ENCODE data around the gene PRTN3.
"Not testable (repeated sequence)": the region's sequence is repeated elsewhere in the genome, so short reads cannot be mapped to it uniquely, and the experiment has no call there.

PRTN3 gene

DNA sequence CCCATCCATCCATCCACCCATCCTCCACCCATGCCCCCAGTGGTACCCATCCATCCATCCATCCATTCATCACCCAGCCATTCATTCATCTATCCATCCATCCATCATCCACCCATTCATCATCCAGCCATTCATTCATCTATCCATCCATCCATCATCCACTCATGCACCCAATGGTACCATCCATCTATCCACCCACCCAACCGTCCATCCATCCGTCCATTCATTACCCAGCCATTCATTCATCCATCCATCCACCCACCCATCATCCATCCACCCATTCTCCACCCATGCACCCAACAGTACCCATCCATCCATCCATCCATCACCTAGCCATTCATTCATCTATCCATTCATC lies 24.3 kb upstream of the PRTN3 start:
- DNase-seq = no peak

DNA sequence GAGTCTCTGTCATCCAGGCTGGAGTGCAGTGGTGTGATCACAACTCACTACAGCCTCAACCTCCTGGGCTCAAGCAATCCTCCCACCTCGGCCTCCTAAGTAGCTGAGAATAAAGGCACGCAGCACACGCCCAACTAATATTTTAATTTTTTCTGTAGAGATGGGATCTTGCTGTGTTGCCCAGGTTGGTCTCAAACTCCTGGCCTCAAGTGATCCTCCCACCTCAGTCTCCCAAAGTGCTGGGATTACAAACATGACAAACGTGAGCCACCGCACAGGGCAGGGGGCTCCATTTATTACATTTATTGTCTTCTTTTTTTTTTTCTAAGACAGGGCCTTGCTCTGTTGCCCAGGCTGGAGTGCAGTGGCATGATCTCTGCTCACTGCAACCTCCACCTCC lies 20.6 kb upstream of the PRTN3 start:
- not testable (repeated sequence) for DNase-seq

DNA sequence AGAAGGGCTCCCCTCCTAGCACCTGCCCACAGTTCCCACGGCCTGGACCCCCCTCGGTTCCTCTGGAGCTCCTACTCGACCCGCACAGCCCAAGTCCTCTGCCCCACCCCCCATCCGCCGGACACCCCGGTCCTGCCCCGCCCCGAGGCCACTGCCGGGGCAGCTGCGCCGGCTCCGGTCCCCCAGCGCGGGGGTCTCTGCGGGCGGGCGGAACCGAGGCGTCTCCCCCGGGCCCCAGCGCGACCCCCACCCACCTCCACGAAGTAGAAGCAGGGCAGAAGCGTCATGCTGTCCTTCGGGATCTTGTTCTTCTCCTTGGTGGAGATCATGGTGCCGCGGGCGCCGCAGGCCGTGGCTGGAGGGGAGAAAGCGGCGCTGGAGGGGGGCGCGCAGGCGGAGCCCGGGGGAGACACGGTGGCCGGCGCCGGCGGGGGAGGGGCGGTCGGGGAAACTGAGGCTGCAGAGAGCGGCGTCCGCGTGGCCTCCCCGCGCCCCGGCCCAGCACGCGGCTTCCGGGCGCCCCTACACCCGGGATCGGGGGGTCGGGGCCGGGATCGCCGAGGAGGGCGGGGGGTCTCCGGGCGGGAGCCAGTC lies 19.5 kb upstream of the PRTN3 start:
- DNase-seq = peak; percentile 24

DNA sequence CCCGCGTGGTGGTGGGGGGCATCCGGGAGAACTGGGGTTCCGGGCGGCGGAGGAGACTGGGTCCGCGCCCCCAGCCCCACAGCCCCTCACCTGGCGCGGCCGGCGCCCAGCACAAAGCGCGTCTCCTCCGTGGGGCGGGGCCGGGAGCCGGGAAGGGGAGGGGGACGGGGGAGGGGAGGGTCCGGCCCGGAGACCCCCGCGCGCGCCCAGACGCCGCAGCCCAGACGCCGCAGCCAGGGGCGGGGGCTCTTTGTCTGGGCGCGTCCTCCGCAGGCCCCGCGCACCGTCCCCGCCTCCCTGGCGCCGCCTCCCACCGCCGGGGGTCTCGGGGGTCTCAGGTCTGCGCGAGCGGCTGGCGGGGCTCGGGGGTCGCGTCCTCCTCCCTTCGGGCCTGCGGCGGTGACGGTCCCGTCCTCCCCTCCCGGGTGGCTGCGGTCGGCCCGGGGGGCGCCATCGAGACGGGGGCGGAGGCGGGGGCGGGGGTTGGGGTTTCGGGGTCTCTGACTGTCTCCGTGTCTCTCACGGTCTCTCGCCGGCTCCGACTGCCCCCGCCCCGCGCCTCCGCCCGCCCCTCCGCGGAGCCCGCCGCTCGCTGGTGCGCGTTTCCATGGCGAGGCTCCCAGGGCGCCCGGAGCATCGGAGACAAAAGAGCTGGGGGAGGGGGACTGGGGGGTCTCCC lies 18.8 kb upstream of the PRTN3 start, which contains the start of gene PLPPR3:
PLPPR3 (minus strand) TSS at position 131 of the 679 bp plus-strand sequence. CDS start 396 bp downstream, outside the sequence.
- DNase-seq = no peak

DNA sequence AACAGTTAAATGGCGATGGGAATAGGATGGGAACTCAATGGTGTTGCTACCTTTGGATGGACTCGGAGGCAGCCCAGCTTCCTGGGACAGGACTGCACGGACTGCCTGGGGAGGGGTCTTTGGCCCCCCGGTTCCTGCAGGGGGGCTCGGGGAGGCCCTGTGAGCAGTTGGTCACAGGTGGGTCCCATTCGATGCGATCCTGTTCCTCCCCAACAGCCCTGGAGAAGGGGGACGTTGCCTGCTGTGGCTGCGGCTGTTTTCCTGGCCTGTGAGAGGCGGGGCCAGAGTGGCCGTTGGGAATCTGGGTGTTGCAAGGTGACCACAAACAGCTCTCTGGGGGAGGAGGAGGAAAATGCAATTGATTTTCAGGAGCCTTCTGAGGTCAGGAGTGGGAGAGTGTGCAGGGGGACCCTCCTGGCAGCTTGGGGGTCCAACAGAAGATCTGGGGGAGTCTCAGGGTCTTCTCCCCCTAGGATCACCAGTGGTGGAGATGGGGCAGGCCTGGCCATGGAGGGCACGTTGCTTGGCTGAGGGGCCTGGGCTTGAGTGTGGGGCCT lies 17.2 kb upstream of the PRTN3 start:
- peak; percentile 81 for DNase-seq

DNA sequence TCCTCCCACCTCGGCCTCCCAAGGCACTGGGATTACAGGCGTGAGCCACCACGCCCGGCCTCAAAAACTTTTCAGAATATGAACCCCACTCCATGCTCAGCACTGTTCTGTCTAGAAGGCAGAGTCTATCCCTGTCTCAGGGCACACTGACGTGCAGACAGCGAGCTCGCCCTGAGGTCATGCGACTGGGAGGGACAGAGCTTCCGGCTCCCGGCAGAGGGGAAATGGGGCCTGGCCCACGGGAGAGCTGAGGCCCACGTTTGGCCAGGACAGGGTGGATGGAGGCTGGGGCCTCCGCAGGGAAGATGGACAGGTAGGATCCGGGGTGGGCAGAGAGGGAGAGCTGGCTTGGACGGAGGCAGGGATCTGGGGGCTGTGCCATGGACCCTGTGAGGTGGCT lies 15.9 kb upstream of the PRTN3 start:
- DNase-seq = no peak

DNA sequence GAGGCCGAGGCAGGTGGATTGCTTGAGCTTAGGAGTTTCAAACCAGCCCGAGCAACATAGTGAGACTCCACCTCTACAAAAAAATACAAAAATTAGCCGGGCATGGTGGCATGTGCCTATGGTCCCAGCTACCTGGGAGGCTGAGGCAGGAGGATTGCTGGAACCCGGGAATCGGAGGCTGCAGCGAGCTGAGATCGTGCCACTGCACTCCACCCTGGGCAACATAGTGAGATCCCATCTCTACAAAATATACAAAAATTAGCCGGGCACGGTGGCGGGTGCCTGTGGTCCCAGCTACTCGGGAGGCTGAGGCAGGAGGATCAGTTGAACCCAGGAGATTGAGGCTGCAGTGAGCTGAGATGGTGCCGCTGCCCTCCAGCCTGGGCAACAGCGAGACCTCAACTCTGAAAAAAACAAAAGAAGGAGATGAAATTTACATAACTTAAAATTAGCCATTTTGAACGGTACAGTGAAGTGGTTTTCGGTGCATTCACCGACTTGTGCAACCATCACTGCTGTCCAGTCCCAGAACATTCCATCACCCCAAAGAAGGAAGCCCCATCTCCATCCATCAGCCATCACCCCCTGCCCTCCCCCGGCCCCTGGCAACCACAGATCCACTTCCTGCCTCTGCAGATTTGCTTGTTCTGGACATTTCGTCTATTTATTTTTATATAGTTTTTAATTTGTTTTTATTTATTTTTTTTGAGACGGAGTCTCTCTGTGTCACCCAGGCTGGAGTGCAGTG lies 14.7 kb upstream of the PRTN3 start:
- no peak for DNase-seq

DNA sequence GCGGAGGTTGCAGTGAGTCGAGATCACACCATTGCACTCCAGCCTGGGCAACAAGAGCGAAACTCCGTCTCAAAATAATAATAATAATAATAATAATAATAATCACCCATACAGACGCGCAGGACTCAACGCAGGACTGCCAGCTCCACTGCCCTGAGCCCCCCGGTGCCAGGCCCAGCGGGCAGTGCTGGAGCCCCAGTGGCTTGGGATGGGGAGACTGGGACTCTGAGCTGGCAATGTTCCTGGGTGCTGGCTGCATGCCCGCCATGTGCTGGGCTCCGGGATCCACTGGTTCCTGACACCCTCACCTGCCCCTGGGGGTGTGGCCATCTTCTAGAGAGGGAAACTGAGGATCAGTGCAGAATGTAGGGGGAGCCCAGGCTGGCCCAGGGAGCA lies 13.5 kb upstream of the PRTN3 start:
- DNase-seq = no peak

DNA sequence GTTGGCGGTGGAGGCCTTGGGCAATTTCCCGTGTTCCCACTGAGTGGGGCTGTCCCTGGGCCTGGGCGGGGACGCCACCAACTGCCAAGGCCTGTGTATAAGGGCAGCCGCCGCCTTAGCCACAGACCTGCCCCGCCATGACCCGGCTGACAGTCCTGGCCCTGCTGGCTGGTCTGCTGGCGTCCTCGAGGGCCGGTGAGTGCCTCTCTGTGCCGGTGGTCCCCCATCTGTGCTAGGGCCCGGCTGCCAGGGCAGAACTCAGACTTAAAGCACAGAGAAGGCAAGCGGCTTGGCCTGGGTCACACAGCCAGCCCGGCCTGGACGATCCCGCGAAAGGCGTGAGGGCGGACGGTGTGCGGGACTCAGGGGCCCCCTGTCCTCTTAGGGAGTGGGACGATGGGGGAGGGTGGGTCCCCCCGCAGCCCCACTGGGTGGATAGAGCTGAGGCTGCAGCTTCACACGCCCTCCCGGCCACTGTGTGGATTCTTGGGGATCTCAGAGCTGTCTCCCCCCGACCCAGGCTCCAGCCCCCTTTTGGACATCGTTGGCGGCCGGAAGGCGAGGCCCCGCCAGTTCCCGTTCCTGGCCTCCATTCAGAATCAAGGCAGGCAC lies 13.0 kb upstream of the PRTN3 start, which contains the start of gene AZU1:
AZU1 (plus strand) TSS at position 128 of the 612 bp plus-strand sequence; CDS start at position 138, 10 bp downstream.
- DNase-seq = no peak

DNA sequence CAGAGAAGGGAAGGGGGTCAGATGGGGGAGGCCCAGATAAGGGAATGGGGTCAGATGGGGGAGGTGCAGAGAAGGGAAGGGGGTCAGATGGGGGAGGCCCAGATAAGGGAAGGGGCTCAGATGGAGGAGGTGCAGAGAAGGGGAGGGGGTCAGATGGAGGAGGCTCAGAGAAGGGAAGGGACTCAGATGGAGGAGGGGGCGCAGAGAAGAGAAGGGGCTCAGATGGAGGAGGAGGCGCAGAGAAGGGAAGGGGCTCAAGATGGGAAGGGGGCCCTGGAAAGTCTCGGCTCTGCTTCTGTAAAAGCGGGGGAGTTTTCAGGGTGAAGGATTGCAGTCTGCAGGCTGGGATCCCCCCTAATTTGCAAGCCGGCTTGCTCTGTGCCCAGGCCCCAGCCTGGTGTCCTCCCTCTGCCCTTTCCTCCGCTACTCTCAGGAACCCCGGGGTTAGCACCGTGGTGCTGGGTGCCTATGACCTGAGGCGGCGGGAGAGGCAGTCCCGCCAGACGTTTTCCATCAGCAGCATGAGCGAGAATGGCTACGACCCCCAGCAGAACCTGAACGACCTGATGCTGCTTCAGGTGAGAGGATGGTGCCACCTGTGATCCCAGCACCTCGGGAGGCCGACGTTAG lies 11.6 kb upstream of the PRTN3 start:
- no peak for DNase-seq

DNA sequence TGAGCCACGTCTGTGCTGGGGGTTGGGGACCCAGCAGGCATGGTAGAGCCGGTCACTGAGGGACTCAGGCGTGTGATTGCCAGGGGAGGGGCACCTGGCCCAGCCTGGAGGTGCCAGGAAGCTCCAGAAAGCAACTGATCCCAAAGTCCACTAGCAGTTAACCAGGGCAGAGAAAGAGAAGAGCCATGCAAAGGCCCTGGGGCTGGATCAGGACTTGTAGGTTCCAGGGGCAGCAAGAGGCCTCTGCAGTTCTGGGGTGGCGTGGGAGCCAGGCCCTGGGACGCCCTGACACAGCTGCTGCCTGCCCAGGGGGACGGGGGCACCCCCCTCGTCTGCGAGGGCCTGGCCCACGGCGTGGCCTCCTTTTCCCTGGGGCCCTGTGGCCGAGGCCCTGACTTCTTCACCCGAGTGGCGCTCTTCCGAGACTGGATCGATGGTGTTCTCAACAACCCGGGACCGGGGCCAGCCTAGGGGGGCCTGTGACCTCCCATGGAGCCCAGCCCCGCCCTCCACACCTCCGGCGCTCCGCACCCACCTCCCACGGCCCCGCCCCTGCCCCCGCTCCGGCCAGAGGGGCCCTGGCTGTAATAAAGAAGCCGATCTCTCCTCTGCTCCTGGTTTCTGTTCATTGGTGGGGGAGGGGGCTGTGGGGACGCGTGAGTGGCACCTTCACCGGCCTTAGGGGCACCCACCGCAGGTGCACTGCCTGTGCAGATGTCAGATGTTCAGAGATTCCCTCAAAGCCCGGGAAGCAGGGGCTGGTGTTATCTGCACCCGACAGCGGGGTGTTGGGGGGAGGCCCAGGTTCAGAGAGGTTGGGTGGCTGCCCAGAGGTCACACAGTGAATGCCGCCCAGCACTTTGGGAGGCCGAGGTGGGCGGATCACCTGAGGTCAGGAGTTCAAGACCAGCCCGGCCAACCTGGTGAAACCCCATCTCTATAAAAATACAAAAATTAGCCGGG lies 9.1 kb upstream of the PRTN3 start:
- no peak for DNase-seq

DNA sequence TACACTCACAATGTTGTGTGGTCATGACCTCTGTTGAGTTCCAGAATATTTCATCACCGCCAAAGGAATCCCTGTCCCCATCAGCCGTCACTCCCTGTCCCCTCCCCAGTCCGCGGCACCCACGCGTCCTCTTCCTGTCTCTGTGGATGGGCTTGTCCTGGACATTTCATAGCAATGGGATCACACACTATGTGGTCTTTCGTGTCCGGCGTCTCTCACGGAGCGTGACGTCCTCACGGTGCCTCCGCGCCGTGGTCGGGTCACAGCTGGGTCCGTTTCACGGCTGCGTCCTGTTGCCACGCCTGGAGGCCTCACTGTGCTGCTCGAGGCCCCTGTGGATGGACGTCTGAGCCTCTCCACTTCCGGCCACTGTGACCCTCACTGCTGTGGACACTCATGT lies 6.6 kb upstream of the PRTN3 start:
- no peak for DNase-seq

DNA sequence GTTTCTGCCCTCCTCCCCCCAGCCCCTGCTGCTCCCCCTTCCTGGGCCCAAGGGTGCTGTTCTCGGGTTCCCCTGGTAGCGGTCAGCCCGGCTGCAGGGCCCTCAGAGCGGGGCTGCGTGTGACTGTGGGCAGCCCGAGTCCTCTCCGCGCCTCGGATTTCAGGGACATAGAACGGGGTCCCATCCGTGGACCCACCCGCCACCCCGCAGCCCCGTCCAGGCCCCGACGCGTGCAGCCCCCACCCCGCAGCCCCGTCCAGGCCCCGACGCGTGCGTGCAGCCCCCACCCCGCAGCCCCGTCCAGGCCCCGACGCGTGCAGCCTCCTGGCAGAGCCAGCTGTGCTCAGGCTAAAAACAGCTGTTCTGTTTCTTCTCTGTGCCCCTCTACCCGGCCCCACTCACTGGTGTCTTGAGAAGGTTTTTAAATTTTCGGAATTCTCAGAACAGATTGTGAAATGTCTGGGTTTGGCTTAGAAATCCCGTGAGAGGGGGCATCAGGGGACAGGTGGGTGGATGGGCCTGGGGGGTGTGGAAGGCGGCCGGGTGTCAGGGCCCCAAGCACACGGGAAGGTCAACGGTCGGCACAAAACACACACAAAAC lies 5.5 kb upstream of the PRTN3 start:
- no peak for DNase-seq

DNA sequence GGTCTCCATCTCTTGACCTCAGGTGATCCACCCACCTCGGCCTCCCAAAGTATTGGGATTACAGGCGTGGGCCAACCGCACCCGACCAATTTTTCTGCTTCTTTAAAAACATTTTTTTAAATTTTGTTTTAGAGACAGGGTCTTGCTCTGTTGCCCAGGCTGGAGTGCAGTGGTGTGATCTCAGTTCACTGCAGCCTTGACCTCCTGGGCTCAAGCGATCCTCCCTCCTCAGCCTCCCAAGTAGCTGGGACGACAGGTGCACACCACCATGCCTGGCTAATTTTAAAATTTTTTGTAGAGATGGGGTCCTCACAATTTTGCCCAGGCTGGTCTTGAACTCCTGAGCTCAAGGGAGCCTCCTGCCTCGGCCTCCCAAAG lies 2.0 kb downstream of the PRTN3 start:
- DNase-seq = not testable (repeated sequence)

DNA sequence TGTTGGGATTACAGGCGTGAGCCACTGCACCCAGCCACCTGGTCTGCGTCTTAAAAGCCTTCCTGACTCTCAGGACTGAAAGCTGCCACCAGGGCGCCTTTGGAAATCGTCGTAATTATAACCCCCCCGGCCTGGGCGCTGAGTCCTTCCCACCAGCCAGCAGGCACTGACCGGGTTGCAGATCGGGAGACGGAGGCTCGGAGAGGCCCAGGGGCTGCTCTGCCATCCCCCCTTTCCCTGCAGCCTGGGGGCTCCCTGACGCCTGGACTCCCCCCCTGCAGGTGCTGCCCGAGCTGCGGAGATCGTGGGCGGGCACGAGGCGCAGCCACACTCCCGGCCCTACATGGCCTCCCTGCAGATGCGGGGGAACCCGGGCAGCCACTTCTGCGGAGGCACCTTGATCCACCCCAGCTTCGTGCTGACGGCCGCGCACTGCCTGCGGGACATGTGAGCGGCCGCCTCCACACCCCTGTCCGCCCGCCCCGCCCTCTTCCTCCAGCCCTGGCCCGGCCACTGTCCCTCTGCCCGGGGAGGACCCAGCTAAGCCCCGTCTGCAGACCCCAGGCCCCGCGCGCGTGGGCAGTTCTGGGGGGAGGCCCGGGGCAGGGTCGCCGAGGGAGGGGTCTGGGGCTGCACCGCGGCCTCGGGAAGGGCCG lies 2.5 kb downstream of the PRTN3 start:
- no peak for DNase-seq

DNA sequence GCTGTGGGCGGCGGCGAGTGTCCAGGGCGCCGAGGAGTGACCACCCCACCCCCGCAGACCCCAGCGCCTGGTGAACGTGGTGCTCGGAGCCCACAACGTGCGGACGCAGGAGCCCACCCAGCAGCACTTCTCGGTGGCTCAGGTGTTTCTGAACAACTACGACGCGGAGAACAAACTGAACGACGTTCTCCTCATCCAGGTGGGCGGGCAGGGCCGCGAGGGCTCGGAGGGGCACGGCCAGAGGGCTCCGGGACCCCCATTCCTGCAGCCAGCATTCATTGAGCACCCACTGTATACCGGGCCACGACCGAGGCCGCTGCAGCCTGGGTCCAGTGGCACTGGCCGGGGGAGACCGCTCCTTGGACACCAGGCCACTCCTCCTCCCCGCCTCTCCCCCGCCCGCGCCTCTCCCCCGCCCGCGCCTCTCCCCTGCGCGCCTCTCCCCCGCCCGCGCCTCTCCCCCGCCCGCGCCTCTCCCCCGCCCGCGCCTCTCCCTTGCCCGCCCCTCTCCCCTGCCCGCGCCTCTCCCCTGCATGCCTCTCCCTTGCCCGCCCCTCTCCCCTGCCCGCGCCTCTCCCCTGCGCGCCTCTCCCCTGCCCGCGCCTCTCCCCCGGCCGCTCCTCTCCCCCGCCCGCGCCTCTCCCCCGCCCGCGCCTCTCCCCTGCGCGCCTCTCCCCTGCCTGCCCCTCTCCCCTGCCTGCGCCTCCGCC lies 3.2 kb downstream of the PRTN3 start:
- DNase-seq = no peak

DNA sequence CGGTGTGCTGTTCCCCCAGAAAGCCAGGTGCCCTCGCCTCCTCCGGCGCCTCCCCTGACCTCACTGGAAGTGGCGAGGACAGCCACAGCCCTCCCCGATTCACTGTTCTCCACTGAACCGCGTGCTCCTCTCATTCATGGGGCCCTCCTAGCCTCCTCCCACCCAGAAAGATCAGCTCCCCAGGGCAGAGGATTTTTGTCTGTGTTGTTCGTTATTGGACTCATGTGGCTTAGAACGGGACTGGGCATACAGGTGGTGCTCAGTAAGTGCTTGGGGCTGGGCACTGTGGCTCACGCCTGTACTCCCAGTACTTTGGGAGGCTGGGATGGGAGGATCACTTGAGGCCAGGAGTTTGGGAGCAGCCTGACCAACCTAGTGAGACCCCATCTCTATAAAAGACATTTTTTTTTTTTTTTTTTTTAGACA lies 3.8 kb downstream of the PRTN3 start:
- no peak for DNase-seq

DNA sequence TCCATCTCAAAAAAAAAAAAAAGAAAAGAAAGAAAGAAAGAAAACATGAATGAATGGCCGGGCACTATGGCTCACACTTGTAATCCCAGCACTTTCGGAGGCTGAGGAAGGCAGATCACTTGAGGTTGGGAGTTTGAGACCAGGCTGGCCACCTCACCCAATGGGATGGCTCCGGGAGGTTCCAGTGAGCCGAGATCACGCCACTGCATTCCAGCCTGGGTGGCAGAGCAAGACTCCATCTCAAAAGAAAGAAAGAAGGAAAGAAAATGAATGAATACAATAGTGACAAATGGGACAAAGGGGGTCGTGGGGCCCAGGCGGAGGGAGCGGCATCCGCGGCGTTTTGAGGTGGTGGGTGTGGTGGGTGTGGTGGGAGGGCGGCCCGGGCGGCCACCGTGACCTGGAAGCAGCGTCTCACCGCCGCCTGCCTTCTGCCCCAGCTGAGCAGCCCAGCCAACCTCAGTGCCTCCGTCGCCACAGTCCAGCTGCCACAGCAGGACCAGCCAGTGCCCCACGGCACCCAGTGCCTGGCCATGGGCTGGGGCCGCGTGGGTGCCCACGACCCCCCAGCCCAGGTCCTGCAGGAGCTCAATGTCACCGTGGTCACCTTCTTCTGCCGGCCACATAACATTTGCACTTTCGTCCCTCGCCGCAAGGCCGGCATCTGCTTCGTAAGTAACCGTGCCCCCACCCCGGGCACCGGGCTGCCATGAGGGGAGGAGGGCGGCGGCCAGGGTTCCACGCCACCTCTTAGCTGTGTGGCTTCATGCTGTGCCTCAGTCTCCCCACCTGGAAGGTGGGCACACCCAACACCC lies 5.1 kb downstream of the PRTN3 start:
- DNase-seq = no peak

DNA sequence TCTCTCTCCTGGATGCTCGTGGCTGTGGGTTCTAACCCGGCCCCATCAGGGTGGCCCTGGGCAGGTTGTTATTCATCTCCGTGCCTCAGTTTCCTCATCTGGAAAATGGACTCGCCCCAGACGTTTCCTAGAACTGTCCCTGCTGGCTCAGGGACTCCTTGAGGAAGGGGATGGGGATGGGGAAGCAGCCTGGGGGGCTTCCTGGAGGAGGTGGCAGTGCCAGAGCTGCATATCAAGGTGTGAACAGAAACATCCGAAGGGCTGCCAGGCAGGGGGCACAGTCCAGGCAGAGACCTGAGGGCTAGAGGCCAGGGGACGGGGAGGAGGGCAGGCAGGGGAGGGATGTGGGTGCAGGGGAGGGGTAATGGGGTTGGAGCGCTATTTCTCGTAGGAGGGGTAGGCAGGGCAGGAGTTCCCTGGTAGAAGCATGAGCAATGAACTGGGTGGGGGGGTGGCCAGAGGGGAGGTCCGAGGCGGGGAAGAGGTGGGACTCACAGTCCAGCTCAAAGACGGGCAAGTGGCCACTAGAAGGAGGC lies 7.7 kb downstream of the PRTN3 start:
- DNase-seq = peak; percentile 14
